Heart left ventricle (tissue), 16 donors: ENCODE data around the gene IKBIP. TPM values are rescaled to one million over a fixed set of nuclear protein-coding genes. Genes with fewer than 3 reads are reported as not detected.
A peak's percentile ranks its signal among the peaks of the same experiment; 100 is the strongest.

Experiments
- ATAC-seq, 4 donors: fragments of 200-7000 bp; cut with Tn5 transposase; one replicate each; pipeline ENCODE4 v1.9.1; 2020 to 2022; ENCODE audit warnings: moderate library complexity in 4 of 4, mild to moderate bottlenecking in 3 of 4, moderate number of reproducible peaks in 1 of 4
- DNase-seq, 5 donors: peaks; one replicate each; pipeline ENCODE4 v3.0.0-alpha.2; 2020
- H3K27ac ChIP-seq, 12 donors: fragments of 200-600 bp; sonication (generic) in 4 of 12; one replicate each; pipeline versions ENCODE4 v1.5.0 to v1.8.0; 2016 to 2022; ENCODE audit warnings: mild to moderate bottlenecking in 2 of 12
- H3K27me3 ChIP-seq, 9 donors: fragments of 200-600 bp; sonication (generic) in 2 of 9; one replicate each; pipeline versions ENCODE4 v1.5.1 to v1.8.0; 2016 to 2022; ENCODE audit warnings: mild to moderate bottlenecking in 3 of 9
- H3K36me3 ChIP-seq, 9 donors: fragments of 200-600 bp; sonication (generic) in 2 of 9; one replicate each; pipeline versions ENCODE4 v1.5.0 to v1.8.0; 2018 to 2022; ENCODE audit warnings: mild to moderate bottlenecking in 2 of 9
- H3K4me1 ChIP-seq, 12 donors: fragments of 200-600 bp; sonication (generic) in 4 of 12; one replicate each; pipeline versions ENCODE4 v1.5.0 to v1.8.0; 2016 to 2022; ENCODE audit warnings: mild to moderate bottlenecking in 3 of 12
- H3K4me3 ChIP-seq, 12 donors: fragments of 200-600 bp; sonication (generic) in 4 of 12; one replicate each; pipeline versions ENCODE4 v1.5.0 to v1.8.0; 2017 to 2022; ENCODE audit warnings: mild to moderate bottlenecking in 9 of 12, moderate library complexity in 4 of 12
- H3K9me3 ChIP-seq, 12 donors: fragments of 200-600 bp; sonication (generic) in 4 of 12; one replicate each; pipeline versions ENCODE4 v1.5.0 to v1.8.0; 2016 to 2022; ENCODE audit warnings: mild to moderate bottlenecking in 1 of 12
- POLR2A ChIP-seq, 2 donors: fragments of 450-650 bp; IDR thresholded peaks; one replicate each; pipeline ENCODE4 v1.6.1; 2017; ENCODE audit warnings: antibody characterized with exemption in 2 of 2, mild to moderate bottlenecking in 2 of 2, moderate library complexity in 2 of 2
- WGBS, 4 donors: extraction: QIAGEN DNeasy Blood & Tissue Kit in 2 of 4; methylation state at CpG; one replicate each; pipeline versions ENCODE4 v1.1.5 to v1.1.7; 2013 to 2018; 5-methylcytosine and 5-hydroxymethylcytosine counted together
- intact Hi-C, 10 donors: fragments of 100-400 bp; cut with DNase I; formaldehyde crosslinking; loops; one replicate each; pipeline versions ENCODE4 v1.11.1 to v1.14.2; 2022
- long read RNA-seq, 3 donors: library from polyadenylated mRNA; unstranded; transcript quantifications; one replicate each; pipeline ENCODE4 v2.0.0, GENCODE V29; 2020 to 2021
- polyA plus RNA-seq, 2 donors: library from polyadenylated mRNA; stranded (reverse); fragments of 200-250 nt; gene quantifications; one replicate each; pipeline ENCODE4 v1.2.3, GENCODE V29; 2013
- total RNA-seq, 9 donors: library from RNA; depleted of rRNA in 2 of 9; stranded (reverse); fragments of >200 nt in 2 of 9; fragmentation: NEBNext Ultra II Directional in 3 of 9; extraction: Animal tissue kit (Norgen Biotek cat#: 25700) in 3 of 9; gene quantifications; one replicate each; pipeline versions ENCODE4 v1.1.0 to v1.2.4, GENCODE V29; 2016 to 2023
- TF ChIP-seq, protein P1 (sequence below), 12 donors: fragments of 200-600 bp; sonication (generic) in 4 of 12; IDR thresholded peaks; one replicate each; pipeline versions ENCODE4 v1.5.0 to v1.8.0; 2018 to 2022; ENCODE audit warnings: antibody characterized with exemption in 12 of 12, mild to moderate bottlenecking in 5 of 12
- donor health status: ischemic (EF 13 %, LVEDD 7.1; RV severe dilation, severe dysfunction).
- donor health status: healthy with polysubstance abuse.
- donor health status: DM: no; HTN: yes; CAD: no.
- donor health status: DM: no; HTN: no; CAD: no.
- donor health status: ischemic (EF 25% LVEDD 6.9; RV normal size, moderate dysfunction).
- donor health status: ischemic (EF 25% LVEDD 5.7; RV mildly dilated, moderate dysfunction).
- donor health status: healthy.
- donor health status: DM: yes; HTN: yes; CAD: no.
- donor health status: ischemic (EF 35%, LVEDD 5.7; RV mildly dilated, moderate dysfunction).
- donor health status: nonischemic (EF 11% LVEDD 7.7; RV severe dilation, severe dysfunction).
- donor health status: DM: yes; HTN: yes; CAD: no.
- donor health status: PGD.
- donor health status: ischemic (EF 29% LVEDD 5.4; RV normal size, mild dysfunction).
- donor health status: nonischemic (EF 23%, LVEDD 6.1; RV moderate dilation, normal function).

IKBIP gene, protein sequence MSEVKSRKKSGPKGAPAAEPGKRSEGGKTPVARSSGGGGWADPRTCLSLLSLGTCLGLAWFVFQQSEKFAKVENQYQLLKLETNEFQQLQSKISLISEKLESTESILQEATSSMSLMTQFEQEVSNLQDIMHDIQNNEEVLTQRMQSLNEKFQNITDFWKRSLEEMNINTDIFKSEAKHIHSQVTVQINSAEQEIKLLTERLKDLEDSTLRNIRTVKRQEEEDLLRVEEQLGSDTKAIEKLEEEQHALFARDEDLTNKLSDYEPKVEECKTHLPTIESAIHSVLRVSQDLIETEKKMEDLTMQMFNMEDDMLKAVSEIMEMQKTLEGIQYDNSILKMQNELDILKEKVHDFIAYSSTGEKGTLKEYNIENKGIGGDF
- total RNA-seq (10 to 100 TPM in 1 of 9 donors, 1 to 10 TPM in 8; 3.6 to 16.5 (median 4.8) TPM), polyA plus RNA-seq (10 to 100 TPM in 1 of 2 donors, 1 to 10 TPM in 1; 6.1 to 11.4 TPM)
- long read RNA-seq, donor 1, partial matches to known transcripts = 0 of 7 reads
- long read RNA-seq, donor 1, other reads (novel, unspliced or antisense) = 1 of 7 reads
- long read RNA-seq, donor 2, partial matches to known transcripts = 0 of 3 reads
- long read RNA-seq, donor 2, other reads (novel, unspliced or antisense) = 0 of 3 reads
- long read RNA-seq, donor 3, partial matches to known transcripts = 0 of 5 reads
- long read RNA-seq, donor 3, other reads (novel, unspliced or antisense) = 2 of 5 reads

GRCh38 chr12:98644712-98645571 lies at the start of gene IKBIP, which contains the start of gene APAF1:
TSS of gene IKBIP (minus strand) at chr12:98644788. CDS start at chr12:98644701, 87 bp downstream.
TSS of gene APAF1 (plus strand) at chr12:98645290. CDS start at chr12:98648360, 3,070 bp downstream.
- Histone ChIP-seq H3K27ac (peak within 1 kb of the TSS; percentile 55 to 93 (median 89)), H3K36me3 (peaks cover 0 to 21% (median 18%) of the 10 kb centered on the region in 9 donors), H3K4me3 (peak within 1 kb of the TSS; percentile 75 to 98 (median 92)), H3K9me3 (no peaks in the 10 kb centered on the region), H3K27me3 (no peaks in the 10 kb centered on the region), H3K4me1 (peaks cover 0 to 35% (median 19%) of the 10 kb centered on the region in 12 donors)
- TF ChIP-seq, protein P1, sequence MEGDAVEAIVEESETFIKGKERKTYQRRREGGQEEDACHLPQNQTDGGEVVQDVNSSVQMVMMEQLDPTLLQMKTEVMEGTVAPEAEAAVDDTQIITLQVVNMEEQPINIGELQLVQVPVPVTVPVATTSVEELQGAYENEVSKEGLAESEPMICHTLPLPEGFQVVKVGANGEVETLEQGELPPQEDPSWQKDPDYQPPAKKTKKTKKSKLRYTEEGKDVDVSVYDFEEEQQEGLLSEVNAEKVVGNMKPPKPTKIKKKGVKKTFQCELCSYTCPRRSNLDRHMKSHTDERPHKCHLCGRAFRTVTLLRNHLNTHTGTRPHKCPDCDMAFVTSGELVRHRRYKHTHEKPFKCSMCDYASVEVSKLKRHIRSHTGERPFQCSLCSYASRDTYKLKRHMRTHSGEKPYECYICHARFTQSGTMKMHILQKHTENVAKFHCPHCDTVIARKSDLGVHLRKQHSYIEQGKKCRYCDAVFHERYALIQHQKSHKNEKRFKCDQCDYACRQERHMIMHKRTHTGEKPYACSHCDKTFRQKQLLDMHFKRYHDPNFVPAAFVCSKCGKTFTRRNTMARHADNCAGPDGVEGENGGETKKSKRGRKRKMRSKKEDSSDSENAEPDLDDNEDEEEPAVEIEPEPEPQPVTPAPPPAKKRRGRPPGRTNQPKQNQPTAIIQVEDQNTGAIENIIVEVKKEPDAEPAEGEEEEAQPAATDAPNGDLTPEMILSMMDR (IDR thresholded peaks at IDR 0.05) = peak in 2 of 12 donors; percentile 3 to 6
- peak in 1 of 2 donors; percentile 80 for TF ChIP-seq POLR2A (IDR thresholded peaks at IDR 0.05)
- intact Hi-C loops = loop anchor here in 9 of 10 donors (1.0 to 10.0 kb wide), 11 partner anchors 48 to 1170 kb away; partner anchors contain the start of gene SLC25A3 (in 7 of the 9)
- ATAC-seq (peak; percentile 98 to 99 (median 99)), DNase-seq (peak; percentile 97 to 99 (median 98))
- 0 to 1% (median 0%) methylated on average over 45 to 91 of the region's 91 CpGs for WGBS, 4 donors

- H3K4me1 ChIP-seq = peaks cover 0 to 3% (median 0%) of the 10 kb centered on the region in 12 donors
- H3K27ac ChIP-seq = peak overlapping the region in 1 of 12 donors; percentile 38
- DNase-seq (no peak), ATAC-seq (no peak)
- TF ChIP-seq, protein P1 (IDR thresholded peaks at IDR 0.05) = no peak
- TF ChIP-seq POLR2A (IDR thresholded peaks at IDR 0.05) = no peak
- H3K4me3 ChIP-seq = peak overlapping the region in 1 of 12 donors; percentile 5
- intact Hi-C loops = loop anchor here in 4 of 10 donors (10.0 kb wide), 1 partner anchor 303 kb away; no protein-coding TSS in a partner anchor
- H3K27me3 ChIP-seq = no peaks in the 10 kb centered on the region
- peaks cover 0 to 13% (median 0%) of the 10 kb centered on the region in 12 donors for H3K9me3 ChIP-seq
- peaks cover 0 to 72% (median 58%) of the 10 kb centered on the region in 9 donors for H3K36me3 ChIP-seq
These were observed 46.8 kb upstream of the IKBIP start for GRCh38 chr12:98691351-98691750.

GRCh38 chr12:98686603-98687002 lies 42.0 kb upstream of the IKBIP start:
- H3K9me3 ChIP-seq = no peaks in the 10 kb centered on the region
- no peak for TF ChIP-seq POLR2A (IDR thresholded peaks at IDR 0.05)
- TF ChIP-seq, protein P1 (IDR thresholded peaks at IDR 0.05) = no peak
- peaks cover 0 to 3% (median 0%) of the 10 kb centered on the region in 12 donors for H3K4me1 ChIP-seq
- intact Hi-C loops = no loop called here
- no peak overlapping the region for H3K27ac ChIP-seq
- no peak overlapping the region for H3K4me3 ChIP-seq
- peaks cover 0 to 91% (median 76%) of the 10 kb centered on the region in 9 donors for H3K36me3 ChIP-seq
- no peaks in the 10 kb centered on the region for H3K27me3 ChIP-seq
- 92 to 98% (median 94%) methylated on average over 2 of the region's 2 CpGs for WGBS, 4 donors
- no peak for ATAC-seq
- no peak for DNase-seq
